GM18499 (cell line): ENCODE results near the gene DEAF1.
"Not testable (repeated sequence)": the region's sequence is repeated elsewhere in the genome, so short reads cannot be mapped to it uniquely, and the experiment has no call there.

Experiments used
- ATAC-seq: cut with Tn5 transposase; IDR thresholded peaks from one replicate; pipeline ENCODE4 v1.9.1; 2021; ENCODE audit warnings: moderate number of reproducible peaks; ENCODE audit not compliant: insufficient read depth, unreplicated experiment

Gene DEAF1

DNA sequence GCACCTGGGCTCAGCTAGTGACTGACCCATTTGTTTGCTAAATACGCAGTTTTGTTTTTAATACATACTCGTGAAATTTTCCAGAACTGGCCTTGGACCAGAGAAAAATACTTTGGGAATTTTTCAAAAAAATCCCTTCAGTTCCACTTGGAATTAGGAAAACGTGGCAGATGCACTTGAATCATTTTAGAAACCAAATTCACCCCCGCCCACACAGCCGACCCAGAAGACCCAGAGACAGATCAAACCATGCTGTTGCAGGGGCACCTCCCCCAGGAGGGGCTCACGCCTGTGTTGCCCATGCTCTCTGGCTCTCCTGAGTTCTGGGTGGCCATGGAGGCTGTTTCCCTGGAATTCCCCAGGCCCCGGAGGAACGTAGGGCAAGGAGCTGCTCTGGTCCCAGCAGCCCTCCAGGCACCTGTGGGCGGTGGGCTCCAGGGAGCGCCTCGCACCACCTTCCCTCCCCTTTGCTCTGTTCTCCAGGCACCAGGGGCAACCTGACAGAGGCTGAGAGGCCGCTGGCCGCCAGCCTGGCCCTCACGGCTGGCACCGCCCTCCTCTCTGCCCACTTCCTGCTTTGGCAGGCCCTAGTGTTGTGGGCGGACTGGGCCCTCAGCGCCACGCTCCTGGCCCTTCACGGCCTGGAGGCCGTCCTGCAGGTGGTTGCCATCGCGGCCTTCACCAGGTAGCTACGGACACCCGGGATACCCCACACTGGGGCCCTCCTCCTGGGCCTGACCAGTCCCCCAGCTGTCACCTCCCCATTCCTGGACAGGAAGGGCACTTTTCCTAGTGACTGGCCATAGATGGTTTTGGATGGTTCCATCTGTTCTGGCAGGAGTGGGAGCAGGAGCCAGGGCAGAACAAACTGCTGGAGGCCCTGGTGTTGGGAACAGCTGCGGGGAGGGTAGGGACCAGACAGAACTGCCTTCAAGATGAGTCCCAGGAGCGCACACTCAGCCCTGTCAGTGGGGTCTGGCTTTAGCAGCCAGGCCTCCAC lies 7.7 kb upstream of the DEAF1 start:
- no peak for ATAC-seq

DNA sequence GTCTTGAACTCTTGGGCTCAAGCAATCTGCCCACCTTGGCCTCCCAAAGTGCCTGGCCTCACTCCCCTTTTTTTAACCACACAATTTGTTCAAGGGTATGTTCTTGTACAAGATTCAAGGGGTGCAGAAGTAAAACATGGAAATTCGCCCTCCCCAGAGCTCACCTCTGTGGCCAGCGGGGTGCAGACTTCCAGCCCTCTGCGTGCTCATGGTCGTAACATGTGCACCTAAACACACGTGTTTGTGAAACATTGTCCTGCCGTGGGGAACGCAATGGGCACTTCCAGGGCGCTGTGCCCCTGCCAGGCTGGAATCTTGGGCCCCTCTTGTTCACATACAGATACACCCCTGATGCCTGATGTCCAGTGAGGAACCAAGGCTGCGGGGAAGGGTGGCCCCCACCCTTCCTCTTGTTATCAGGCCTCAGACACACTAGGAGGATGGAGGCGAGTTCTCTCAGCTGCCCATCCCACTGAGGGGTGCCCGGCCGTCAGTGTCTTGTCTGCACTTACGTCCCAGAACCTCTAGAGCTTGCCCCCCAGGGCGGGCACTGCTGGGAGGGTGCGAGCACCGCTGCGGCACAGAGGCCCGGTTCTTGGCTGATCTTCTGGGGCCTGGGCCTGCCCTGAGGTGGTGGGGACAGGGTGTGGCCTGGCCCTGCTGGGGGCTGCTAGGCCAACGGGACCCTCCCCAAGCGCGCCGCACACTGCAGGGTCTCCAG lies 6.9 kb upstream of the DEAF1 start:
- ATAC-seq: no peak

DNA sequence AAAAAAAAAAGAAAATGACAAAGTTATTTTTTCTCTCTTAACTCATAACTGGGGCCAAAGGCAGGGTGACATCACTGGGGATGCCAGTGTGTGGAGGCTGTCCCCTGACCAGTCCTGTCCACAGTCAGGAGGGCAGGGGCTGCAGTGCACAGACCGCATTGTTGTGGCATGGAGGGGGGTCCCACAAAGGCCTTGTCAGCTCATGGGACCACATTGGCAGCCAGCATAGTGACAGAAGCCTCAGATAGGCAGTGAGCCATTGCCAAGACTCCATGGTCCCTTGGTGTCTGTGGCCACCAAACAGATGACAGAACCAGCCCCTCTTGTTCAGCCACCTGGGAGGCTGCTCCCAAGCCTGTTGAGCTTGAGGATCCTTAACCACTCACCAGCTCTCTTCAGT lies 4.7 kb upstream of the DEAF1 start:
- no peak for ATAC-seq

DNA sequence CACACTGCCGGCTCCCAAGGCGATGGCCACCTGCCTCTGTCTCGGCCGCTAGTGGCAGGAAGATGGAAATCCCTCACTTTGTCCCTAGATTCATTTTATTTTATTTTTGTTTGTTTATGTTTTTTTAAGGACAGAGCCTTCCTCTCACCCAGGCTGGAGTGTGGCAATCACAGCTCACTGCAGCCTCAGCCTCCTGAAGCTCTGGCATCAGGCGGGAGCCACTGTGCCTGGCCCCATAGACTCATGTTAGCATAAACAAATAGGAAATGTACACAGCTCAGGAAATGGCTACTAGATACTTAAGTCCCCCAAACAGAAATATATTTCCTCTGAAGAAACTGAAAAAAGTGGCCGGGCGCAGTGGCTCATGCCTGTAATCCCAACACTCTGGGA lies 4.1 kb upstream of the DEAF1 start:
- no peak for ATAC-seq

DNA sequence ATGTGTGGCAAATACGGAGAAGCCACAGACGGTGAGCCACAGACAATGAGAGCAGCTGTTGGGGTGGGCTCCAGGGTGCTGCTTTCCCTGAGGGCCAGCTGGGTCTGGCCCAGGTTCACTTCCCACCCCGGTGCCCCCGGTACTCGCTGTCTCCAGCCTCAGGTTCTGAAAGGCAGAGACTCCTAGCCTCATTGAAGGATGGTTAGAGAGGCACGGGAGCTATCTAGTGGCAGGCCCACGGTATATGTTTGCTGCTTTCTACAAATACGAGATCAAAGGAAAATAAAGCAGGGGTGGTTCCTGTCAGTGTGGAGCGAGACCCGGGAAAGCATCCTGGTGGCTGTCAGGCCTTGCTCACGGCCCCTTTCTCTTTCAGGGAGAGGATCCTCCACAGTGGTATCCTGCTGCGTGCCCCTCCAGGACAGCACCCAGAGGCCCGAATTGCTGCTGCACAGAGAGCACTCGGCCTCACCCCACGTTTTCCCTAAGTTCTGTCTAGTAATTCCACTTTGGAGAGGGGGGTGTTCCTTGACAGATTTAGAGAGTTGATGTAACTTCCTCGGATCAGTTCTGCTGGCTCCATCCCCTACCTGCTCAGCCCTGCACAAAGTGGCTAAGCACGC lies 3.6 kb upstream of the DEAF1 start:
- no peak for ATAC-seq

DNA sequence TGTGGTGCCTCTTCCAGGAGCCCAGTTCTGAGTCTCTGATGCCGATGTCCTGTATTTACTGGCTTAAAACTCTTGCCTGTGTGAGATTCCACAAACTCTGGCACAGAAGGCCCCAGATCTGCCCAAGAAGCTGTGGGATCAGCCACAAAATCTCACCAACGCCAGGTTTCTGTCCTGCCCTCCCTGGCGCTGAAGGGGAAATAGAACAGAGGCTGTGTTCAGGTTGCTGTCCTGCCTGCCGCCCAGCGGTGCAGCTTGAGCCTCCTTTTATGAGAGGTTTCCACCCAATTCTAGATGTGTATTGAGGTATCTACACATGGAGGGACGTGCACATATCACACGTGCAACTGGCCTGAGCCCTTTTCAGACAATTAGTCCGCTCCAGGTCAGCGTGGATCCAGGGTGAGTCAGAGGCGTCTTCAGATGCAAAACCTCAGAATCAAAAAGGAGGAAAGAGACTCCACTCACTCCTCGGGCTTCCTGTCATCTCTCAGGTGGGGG lies 2.8 kb upstream of the DEAF1 start:
- no peak for ATAC-seq

DNA sequence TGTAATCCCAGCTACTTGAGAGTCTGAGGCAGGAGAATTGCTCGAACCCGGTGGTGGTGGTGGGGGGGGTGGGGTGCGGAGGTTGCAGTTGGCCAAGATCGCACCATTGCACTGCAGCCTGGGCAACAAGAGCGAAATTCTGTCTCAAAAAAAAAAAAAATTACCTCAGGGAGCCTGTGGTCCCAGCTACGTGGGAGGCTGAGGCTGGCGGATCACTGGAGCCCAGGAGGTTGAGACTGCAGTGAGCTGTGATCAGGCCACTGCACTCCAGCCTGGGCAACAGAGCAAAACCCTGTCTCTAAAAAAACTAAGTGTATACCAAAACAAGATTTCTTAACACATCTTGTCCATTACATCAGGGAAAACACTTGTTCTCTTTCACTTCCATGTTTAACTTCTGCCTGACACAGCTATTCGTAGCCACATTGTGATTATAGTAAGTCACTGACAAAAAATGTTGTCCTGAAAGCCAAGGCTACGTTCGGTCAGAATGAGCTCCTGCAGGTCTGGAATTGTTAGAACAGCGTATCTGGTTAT lies 2.0 kb upstream of the DEAF1 start:
- no peak for ATAC-seq

DNA sequence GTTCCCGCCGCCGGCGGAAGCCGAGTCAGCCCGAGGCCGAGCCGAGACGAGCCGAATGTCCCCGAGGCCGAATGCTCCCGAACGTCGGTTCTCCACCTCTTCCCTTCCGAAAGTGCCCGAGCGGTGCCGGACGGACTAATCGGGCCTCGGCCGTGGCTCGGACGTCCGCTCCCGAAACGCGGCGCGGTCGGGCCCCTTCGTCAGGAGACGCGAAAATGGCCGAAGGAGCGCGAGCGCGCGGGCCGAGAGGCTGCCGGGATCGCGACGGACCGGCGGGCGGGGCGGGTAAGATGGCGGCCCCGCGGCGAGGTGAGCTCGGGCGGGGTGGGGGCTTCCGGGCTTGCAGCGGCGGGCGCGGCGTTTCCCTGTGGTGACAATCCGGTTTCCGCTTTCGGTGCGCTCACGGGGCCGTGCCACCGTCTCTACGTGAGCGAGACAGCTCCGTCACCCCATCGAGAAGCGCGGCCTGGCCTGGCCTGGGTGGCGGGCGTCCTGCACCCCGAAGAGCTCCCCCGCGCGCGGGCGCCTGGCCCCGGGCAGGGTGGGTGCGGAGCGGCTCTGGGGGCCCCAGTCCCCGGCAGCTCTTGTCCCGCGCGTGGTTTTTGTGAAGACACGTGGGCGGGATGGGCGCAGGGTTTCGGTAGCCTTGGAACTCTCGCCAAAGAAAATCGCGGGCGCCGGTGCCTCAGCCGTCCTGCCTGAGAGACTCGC lies 671 bp upstream of the DEAF1 start, which contains the start of gene TMEM80:
Gene TMEM80, plus strand, starts transcription at position 279 of the 711 bp plus-strand sequence. Its CDS starts 12 bp downstream, at position 291.
- ATAC-seq: peak; percentile 55

DNA sequence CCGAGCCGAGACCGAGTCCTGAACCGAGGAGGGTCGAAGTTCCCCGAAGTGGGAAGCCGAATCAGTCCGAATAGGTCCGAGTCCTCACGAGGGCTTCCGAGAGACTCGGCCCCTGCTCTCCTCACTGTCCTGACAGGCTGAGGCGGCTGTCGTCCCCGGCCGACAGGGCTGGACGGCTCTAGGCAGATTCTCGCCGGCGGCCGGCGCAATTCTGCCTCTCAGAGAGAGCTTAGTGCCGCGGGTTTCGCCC lies 191 bp upstream of the DEAF1 start:
- peak; percentile 60 for ATAC-seq

DNA sequence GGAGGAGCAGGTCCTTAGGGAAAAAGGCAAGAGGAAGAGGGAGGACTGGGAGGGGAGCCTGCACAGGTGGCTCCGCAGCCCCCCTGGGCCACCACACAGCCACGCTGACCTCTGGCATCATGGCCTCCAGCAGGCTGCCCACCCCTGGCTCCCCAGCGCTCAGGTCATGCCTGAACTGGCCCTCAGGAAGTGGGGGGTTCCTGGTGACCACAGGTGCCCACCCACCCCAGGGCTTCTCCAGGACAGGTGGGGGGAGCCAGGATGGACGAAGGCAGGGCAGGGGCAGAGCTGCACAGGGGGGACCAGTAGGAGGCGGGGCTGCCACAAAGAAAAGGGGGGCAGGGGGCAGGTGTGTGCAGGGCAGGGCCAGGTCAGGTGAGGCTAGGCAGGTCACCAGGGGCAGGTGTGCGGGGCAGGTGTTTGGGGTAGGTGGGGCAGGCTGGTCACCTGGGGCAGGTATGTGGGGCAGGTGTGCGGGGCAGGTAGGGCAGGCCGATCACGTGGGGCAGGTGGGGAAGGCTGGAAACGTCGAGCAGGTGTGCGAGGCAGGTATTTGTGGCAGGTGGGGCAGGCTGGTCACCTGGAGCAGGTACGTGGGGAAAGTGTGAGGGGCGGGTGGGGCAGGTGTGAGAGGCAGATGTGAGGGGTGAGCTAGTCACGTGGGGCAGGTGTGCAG lies 997 bp downstream of the DEAF1 start:
- ATAC-seq: no peak

DNA sequence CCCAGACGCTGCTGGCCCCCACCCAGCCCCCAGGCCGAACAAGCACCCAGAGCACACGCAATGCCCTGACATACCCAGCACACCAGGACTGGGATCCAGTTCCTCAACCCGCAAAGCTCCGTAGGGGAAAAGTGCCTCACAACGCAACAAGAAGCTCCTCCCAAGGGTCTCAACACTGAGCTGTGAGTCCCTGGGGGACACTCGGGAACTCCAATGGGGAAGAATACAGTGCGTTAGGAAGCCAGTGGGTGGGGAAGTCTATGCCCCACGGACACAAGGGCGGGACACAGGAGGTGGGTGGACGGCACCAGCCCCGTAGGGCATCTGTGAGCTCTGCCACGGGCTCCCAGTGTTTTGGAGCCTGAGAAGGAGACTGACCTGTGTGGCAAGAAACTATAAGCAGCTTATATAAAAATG lies 1.6 kb downstream of the DEAF1 start:
- ATAC-seq: no peak

DNA sequence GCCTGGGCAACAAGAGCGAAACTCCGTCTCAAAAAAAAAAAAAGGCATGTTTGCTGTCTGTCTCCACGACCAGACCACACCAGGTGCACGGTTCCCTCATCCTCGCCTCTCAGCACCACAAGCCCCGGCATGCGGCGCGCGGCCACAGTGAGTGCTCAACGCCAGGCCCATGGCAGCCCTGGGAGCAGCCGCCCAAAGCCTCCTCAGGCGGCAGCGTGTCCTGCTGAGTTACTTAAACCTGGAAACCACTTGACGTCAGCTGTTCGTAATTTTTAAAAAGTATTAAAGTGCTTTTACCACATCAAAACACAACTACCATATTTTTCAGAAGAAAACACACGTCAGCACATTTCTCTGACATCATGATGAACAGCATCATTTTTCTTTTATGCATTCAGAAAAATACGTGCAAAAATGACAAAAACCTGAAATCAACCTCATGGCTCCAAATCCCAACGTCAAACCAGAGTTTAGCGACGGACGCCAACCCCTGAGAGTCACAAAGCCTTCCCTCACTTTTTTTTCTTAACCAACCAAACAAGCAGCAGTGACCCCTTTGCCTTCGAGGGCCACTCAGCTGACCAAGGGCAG lies 2.1 kb downstream of the DEAF1 start:
- ATAC-seq: no peak

DNA sequence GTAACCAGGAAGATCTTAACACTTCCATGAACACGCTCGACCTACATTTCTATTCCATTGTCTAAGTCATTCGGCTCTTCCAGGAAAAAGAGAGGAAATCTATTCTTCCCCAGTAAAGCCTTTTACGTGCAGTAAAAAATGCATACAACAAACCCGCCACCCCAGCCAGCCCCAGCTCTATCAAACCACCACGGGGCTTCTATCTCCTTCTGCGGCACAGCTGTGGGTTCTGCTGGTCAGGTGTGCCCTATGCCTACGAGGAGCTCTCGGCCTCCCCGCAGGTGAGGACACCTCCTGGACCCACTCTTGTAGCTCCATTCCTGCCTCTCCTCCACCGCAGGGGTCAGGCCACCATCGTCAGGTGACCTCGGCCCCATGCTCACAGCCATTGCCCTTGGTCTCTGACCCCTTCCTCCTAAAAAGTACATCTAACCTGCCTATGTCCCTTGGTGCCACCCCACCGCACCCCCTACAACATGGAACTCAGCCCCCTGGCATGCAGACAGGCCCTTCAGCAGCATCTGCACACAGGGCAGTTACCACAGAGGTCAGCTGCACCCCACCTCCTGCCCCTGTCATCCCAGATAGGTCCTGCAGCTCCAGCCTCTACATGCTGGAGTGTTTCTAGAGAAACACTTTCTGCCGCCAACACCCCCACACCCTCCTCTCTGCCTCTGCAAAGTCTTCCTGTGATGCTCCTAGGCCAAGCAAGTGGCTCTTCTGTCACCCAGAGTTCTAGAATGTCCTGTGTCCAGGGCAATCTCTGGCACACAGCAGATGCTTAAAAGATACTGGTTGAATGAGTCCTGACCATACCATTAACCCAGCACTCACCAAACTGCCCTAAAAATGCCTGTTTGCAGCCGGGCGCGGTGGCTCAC lies 3.1 kb downstream of the DEAF1 start:
- ATAC-seq: no peak

DNA sequence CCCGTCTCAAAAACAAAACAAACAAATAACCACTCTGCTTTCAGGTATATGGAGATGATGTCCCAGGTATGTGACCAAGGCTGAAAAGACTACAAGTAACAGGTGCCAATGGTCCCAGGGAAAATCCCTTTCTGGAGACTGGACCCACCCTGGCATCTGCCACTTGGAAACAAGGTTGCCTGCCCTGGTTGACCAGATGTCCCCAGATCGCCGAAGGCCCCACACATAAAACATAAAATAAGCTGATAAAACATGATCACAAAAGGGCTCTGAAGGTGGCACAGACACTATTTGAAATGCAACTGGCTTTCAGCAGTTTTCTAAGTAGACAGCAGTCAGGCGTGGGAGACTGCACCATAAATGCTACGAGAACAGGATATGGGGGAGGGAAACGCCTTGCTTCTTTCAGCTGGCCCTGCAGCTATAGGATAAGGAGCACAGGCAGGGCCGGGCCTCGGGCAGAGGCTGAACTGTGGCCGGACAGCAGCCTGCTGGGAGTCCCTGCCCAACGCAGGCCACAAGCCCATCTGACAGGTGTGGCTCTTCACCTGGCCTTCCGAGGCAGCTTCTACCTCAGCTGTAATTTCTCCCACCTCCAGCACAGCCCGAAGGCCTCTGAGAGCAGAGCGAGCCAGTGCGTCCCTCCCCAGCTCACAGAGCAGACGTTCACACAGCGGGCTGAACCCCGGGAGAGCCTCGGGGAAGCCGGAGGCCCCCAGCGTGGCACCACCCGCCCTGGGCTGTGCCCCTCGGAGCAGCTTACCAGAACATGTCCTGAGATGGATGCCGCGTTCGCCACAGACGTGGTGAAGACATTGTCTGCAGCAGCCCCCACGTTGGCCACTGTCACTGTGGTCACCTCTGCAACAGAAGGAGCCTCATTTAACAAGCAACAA lies 4.0 kb downstream of the DEAF1 start:
- no peak for ATAC-seq

DNA sequence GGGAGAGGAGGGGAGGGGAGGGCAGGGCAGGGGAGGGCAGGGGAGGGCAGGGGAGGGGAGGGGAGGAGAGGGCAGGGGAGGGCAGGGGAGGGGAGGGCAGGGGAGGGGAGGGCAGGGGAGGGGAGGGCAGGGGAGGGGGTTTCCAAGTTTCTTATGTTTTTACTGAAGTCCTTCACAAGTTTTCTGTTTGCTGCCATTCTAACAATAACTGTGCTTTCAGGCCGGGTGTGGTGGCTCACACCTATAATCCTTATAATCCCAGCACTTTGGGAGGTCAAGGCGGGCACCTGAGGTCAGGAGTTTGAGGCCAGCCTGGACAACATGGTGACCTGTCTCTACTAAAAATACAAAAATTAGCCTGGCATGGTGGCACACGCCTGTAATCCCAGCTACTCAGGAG lies 4.8 kb downstream of the DEAF1 start:
- not testable (repeated sequence) for ATAC-seq

DNA sequence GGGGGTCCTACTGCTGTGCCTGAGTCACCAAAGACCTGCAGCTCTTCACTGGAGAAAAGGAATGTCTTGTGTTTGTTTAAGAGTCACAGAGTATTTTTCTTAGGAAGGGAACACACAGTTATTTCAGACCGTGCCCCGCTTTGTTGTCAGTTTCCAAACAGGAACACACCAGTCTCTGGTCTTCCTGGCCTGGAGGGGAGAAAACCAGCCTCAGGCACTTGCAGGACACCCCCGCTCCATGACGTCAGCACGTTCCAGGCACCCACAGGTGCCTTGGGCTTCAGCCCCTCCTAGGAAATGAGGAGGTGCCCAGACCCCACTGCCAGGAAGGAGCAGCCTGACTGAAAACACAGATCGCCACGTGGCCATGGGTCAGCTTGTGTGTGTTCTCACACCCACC lies 5.4 kb downstream of the DEAF1 start:
- no peak for ATAC-seq

DNA sequence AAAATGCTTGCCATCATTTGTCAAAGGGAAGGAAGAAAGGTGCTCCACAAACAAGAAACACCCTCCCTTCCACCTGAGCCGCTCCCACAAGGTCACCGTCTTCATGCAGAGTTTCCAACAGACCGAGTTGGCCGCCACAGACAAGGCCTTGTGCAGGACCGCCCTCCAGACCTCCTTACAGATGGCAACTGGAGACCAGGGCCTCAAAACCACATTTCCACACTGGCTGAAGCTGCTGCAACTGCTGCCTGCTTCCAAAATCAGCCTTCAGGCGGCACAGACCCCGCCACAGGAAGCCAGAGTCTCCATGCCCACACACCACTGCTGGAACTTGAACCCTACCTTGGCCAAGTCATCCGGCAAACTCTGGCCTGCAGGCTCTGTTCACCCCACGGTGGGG lies 6.3 kb downstream of the DEAF1 start:
- ATAC-seq: no peak
